IMR-90 (cell line): ENCODE measurements around the gene ERRFI1. TPM values are rescaled to one million over a fixed set of nuclear protein-coding genes. Genes with fewer than 3 reads are reported as not detected.

ENCODE experiments used
- ATAC-seq: fragments of 200-7000 bp; cut with Tn5 transposase; 2 replicates; pipeline ENCODE4 v1.9.1; 2020; ENCODE audit warnings: low read depth, mild to moderate bottlenecking, moderate library complexity
- BruUV-seq: library from RNA; stranded (reverse); fragments of 400-500 nt; replicated peaks from 2 replicates; lab custom pipeline; 2021; lab: Mats Ljungman, UMichigan
- CTCF ChIA-PET: fragments of 300-600 bp; formaldehyde crosslinking; extraction: SDS; loops from one replicate; lab custom pipeline; 2021; ENCODE audit warnings: antibody characterized with exemption; lab: Yijun Ruan, JAX
- POLR2A ChIA-PET: fragments of 300-600 bp; sonication (Branson Sonifier 250); formaldehyde crosslinking; loops from one replicate; lab custom pipeline; 2022; ENCODE audit warnings: antibody characterized with exemption; ENCODE audit not compliant: unreplicated experiment; lab: Charles Lee
- DNase-seq: peaks from one replicate; pipeline ENCODE4 v3.0.0; 2013
- H2AFZ ChIP-seq: replicated peaks from 2 replicates; pipeline ENCODE3; 2013; ENCODE audit warnings: low read length, mild to moderate bottlenecking; ENCODE audit not compliant: poor library complexity
- H2AK5ac ChIP-seq: 2 replicates; pipeline ENCODE4 v1.6.1; 2013; ENCODE audit warnings: low read depth, low read length, inconsistent platforms
- H2AK9ac ChIP-seq: replicated peaks from 2 replicates; pipeline ENCODE3; 2013; ENCODE audit warnings: mild to moderate bottlenecking, low read depth, low read length, moderate library complexity; ENCODE audit not compliant: poor library complexity
- H2BK120ac ChIP-seq: 2 replicates; pipeline ENCODE4 v1.6.1; 2013; ENCODE audit warnings: low read depth, low read length, inconsistent platforms
- H2BK15ac ChIP-seq: 3 replicates; pipeline ENCODE4 v1.6.1; 2013; ENCODE audit warnings: low read depth, low read length, inconsistent platforms
- H2BK20ac ChIP-seq: 2 replicates; pipeline ENCODE4 v1.6.1; 2013; ENCODE audit warnings: low read depth, mild to moderate bottlenecking, inconsistent platforms, low read length, moderate library complexity
- H2BK5ac ChIP-seq: 2 replicates; pipeline ENCODE4 v1.6.1; 2013; ENCODE audit warnings: mild to moderate bottlenecking, low read depth, low read length, inconsistent platforms; ENCODE audit not compliant: poor library complexity, severe bottlenecking
- H3K14ac ChIP-seq: replicated peaks from 2 replicates; pipeline ENCODE4 v1.6.1; 2013; ENCODE audit warnings: low read depth, low read length, inconsistent platforms
- H3K18ac ChIP-seq: 2 replicates; pipeline ENCODE4 v1.6.1; 2013; ENCODE audit warnings: low read depth, low read length, control low read depth
- H3K23ac ChIP-seq: 2 replicates; pipeline ENCODE4 v1.6.1; 2013; ENCODE audit warnings: low read depth, low read length, inconsistent platforms
- H3K27ac ChIP-seq: 2 replicates; pipeline ENCODE4 v1.5.1; 2013; ENCODE audit warnings: mild to moderate bottlenecking, control low read depth, low read length; ENCODE audit not compliant: insufficient read depth
- H3K27me3 ChIP-seq: 2 replicates; pipeline ENCODE4 v1.6.1; 2013; ENCODE audit warnings: low read length; ENCODE audit not compliant: control insufficient read depth, insufficient read depth
- H3K36me3 ChIP-seq: 2 replicates; pipeline ENCODE4 v1.6.1; 2013; ENCODE audit warnings: low read length, mixed read lengths; ENCODE audit not compliant: control insufficient read depth, insufficient read depth
- H3K4ac ChIP-seq: 2 replicates; pipeline ENCODE4 v1.6.1; 2013; ENCODE audit warnings: low read depth, low read length, inconsistent platforms
- H3K4me1 ChIP-seq: 2 replicates; pipeline ENCODE4 v1.6.1; 2013; ENCODE audit warnings: low read length, mixed read lengths; ENCODE audit not compliant: control insufficient read depth, insufficient read depth
- H3K4me2 ChIP-seq: 2 replicates; pipeline ENCODE4 v1.6.1; 2013; ENCODE audit warnings: low read depth, mild to moderate bottlenecking, control low read depth, low read length, moderate library complexity
- H3K4me3 ChIP-seq: 2 replicates; pipeline ENCODE4 v1.5.1; 2013; ENCODE audit warnings: low read depth, mild to moderate bottlenecking, control low read depth, low read length, moderate library complexity; ENCODE audit not compliant: insufficient read depth
- H3K56ac ChIP-seq: 2 replicates; pipeline ENCODE4 v1.6.1; 2013; ENCODE audit warnings: low read length, inconsistent platforms; ENCODE audit not compliant: insufficient read depth; ENCODE audit errors: extremely low read depth
- H3K79me1 ChIP-seq, 2 experiments: 2 replicates each; pipeline ENCODE4 v1.6.1; 2013; ENCODE audit warnings: low read length in 2 of 2, inconsistent platforms in 1 of 2, low read depth in 1 of 2
- H3K9ac ChIP-seq: 2 replicates; pipeline ENCODE4 v1.6.1; 2013; ENCODE audit warnings: low read depth, low read length, control low read depth
- H3K9me1 ChIP-seq: 2 replicates; pipeline ENCODE4 v1.6.1; 2013; ENCODE audit warnings: low read length, inconsistent platforms; ENCODE audit not compliant: insufficient read depth
- H3K9me3 ChIP-seq: 2 replicates; pipeline ENCODE4 v1.6.1; 2013; ENCODE audit warnings: low read length; ENCODE audit not compliant: control insufficient read depth, insufficient read depth
- H4K20me1 ChIP-seq: 2 replicates; pipeline ENCODE4 v1.6.1; 2013; ENCODE audit warnings: low read length, inconsistent platforms; ENCODE audit not compliant: insufficient read depth
- H4K5ac ChIP-seq: 2 replicates; pipeline ENCODE4 v1.6.1; 2013; ENCODE audit warnings: mild to moderate bottlenecking, low read depth, low read length, control low read depth
- H4K8ac ChIP-seq, 2 experiments: 2 replicates each; pipeline ENCODE4 v1.6.1; 2013; ENCODE audit warnings: low read depth in 2 of 2, low read length in 2 of 2, control low read depth in 1 of 2, inconsistent platforms in 1 of 2
- H4K91ac ChIP-seq: 2 replicates; pipeline ENCODE4 v1.6.1; 2013; ENCODE audit warnings: low read depth, low read length, inconsistent platforms; ENCODE audit not compliant: insufficient read depth
- CEBPB ChIP-seq: IDR thresholded peaks from 2 replicates; pipeline ENCODE4 v1.6.1; 2012; ENCODE audit warnings: low read depth, low read length, improper control_type of control experiment
- CHD1 ChIP-seq: IDR thresholded peaks from 2 replicates; pipeline ENCODE4 v1.6.1; 2012; ENCODE audit warnings: low read depth, low read length, improper control_type of control experiment
- CTCF ChIP-seq: conservative IDR thresholded peaks from 2 replicates; pipeline ENCODE4 v1.5.1; 2012; ENCODE audit warnings: mild to moderate bottlenecking, low read depth, low read length, improper control_type of control experiment
- FOS ChIP-seq: fragments of 150-350 bp; IDR thresholded peaks from 2 replicates; pipeline ENCODE4 v1.6.1; 2016; ENCODE audit warnings: low read depth, low read length
- MAZ ChIP-seq: IDR thresholded peaks from 2 replicates; pipeline ENCODE4 v1.6.1; 2012; ENCODE audit warnings: low read depth, mild to moderate bottlenecking, low read length, improper control_type of control experiment, moderate library complexity, borderline replicate concordance
- NFE2L2 ChIP-seq: fragments of 150-350 bp; IDR thresholded peaks from 2 replicates; pipeline ENCODE4 v1.6.1; 2016; ENCODE audit warnings: low read depth, mild to moderate bottlenecking, low read length
- POLR2A ChIP-seq: IDR thresholded peaks from 2 replicates; pipeline ENCODE4 v1.6.1; 2012; ENCODE audit warnings: mild to moderate bottlenecking, low read depth, low read length
- RCOR1 ChIP-seq: IDR thresholded peaks from 2 replicates; pipeline ENCODE4 v1.6.1; 2012; ENCODE audit warnings: mild to moderate bottlenecking, low read length, improper control_type of control experiment; ENCODE audit not compliant: insufficient replicate concordance
- RFX5 ChIP-seq: IDR thresholded peaks from 2 replicates; pipeline ENCODE4 v1.8.0; 2012; ENCODE audit warnings: low read depth, mild to moderate bottlenecking, low read length, moderate library complexity
- SMC3 ChIP-seq: fragments of 150-350 bp; IDR thresholded peaks from 2 replicates; pipeline ENCODE4 v1.6.1; 2016; ENCODE audit warnings: low read depth, mild to moderate bottlenecking, antibody characterized with exemption, low read length, moderate library complexity
- WGBS, 2 experiments: methylation state at CpG; one replicate each; pipeline versions ENCODE4 v1.1.5 to v1.1.7; 2013; ENCODE audit warnings: missing lambda C conversion rate in 2 of 2; ENCODE audit not compliant: insufficient read length in 1 of 2; ENCODE audit errors: extremely low coverage in 2 of 2; 5-methylcytosine and 5-hydroxymethylcytosine counted together
- dilution Hi-C: fragments of 300-500 bp; cut with HindIII; formaldehyde crosslinking; loops from one replicate; pipeline ENCODE4 v1.14.3; 2018; ENCODE audit warnings: low sequenced_read_pairs; ENCODE audit not compliant: unreplicated experiment
- in situ Hi-C: fragments of 300-500 bp; cut with MboI; formaldehyde crosslinking; loops from 3 replicates; pipeline ENCODE4 v1.14.3; 2019; ENCODE audit warnings: low sequenced_read_pairs, inconsistent platforms, mixed read lengths
- intact Hi-C: fragments of 100-400 bp; cut with micrococcal nuclease; formaldehyde crosslinking; loops from 2 replicates; pipeline ENCODE4 v1.10.0; 2022
- polyA plus RNA-seq, 3 experiments: library from polyadenylated mRNA; depleted of rRNA; stranded (reverse); fragments of >200 nt; gene quantifications; 2 replicates each; pipeline ENCODE4 v1.2.3, GENCODE V29; 2012; ENCODE audit warnings: low replicate concordance in 1 of 3
- total RNA-seq: library from RNA; depleted of rRNA; stranded (reverse); fragments of >200 nt; gene quantifications from 2 replicates; pipeline ENCODE4 v1.2.3, GENCODE V29; 2012

Gene ERRFI1
- total and polyA plus RNA-seq, 2 of the 4 experiments (the other 2 are of a cell fraction), result 101 to 145 TPM

- no peak for TF ChIP-seq SMC3
Observed at GRCh38 chr1:8018492-8019228, 7.4 kb downstream of the ERRFI1 start (continued).

- no CpG with 5 or more reads among the region's 5 CpGs for WGBS, 2 experiments
- no peaks in the 10 kb centered on the region for H3K9me3 ChIP-seq
- H3K4ac ChIP-seq, result no peak overlapping the region
- no TSS peak for BruUV-seq
- no peak overlapping the region for H2AK5ac ChIP-seq
- no peak overlapping the region for H4K5ac ChIP-seq
- H4K8ac ChIP-seq, result no peak overlapping the region
- no peak overlapping the region for H3K9ac ChIP-seq
- H3K9me1 ChIP-seq, result peaks cover 9% of the 10 kb centered on the region; the same call in 1 of the 2 replicates
- no peak overlapping the region for H3K23ac ChIP-seq
- H3K4me1 ChIP-seq, result peaks cover 19% of the 10 kb centered on the region
- CTCF ChIA-PET, result interaction anchor here (1.0 to 6.7 kb wide), 4 partner anchors 35 to 297 kb away, joined by 3 to 21 read pairs (median 6); no protein-coding TSS in a partner anchor
- no peak overlapping the region for H3K14ac ChIP-seq
- peak overlapping the region; percentile 40 for H2BK5ac ChIP-seq
- no peak overlapping the region for H2BK15ac ChIP-seq
- intact Hi-C loops (no loop called here), dilution Hi-C loops (loop anchor here (25.0 kb wide), 1 partner anchor 295 kb away; the partner anchor contains the start of gene SLC45A1), in situ Hi-C loops (loop anchor here (5.0 kb wide), 2 partner anchors 40 to 295 kb away; no protein-coding TSS in a partner anchor)
- no peak overlapping the region for H3K18ac ChIP-seq
- H3K36me3 ChIP-seq, result peaks cover 25% of the 10 kb centered on the region
- no peak overlapping the region for H2BK20ac ChIP-seq
- H3K4me3 ChIP-seq, result no peak overlapping the region
- H4K91ac ChIP-seq, result no peak overlapping the region
- H3K27ac ChIP-seq, result no peak overlapping the region
- H3K56ac ChIP-seq, result no peak overlapping the region
- no peak for DNase-seq
- no peak overlapping the region for H2BK120ac ChIP-seq
- no peak for ATAC-seq
- POLR2A ChIA-PET, result interaction anchor here (0.5 kb wide), 1 partner anchor 55 kb away, joined by 5 read pairs; no protein-coding TSS in a partner anchor
- no peak overlapping the region for H2AFZ ChIP-seq
- no peaks in the 10 kb centered on the region for H3K27me3 ChIP-seq
- TF ChIP-seq NFE2L2, result no peak
- TF ChIP-seq MAZ, result no peak
- TF ChIP-seq CTCF, result no peak
- no peak for TF ChIP-seq RFX5
- TF ChIP-seq CEBPB, result peak; percentile 75
- peak; percentile 84 for TF ChIP-seq POLR2A
- no peak for TF ChIP-seq CHD1
- no peak for TF ChIP-seq FOS
- TF ChIP-seq RCOR1, result no peak
- no peak overlapping the region for H2AK9ac ChIP-seq
- H3K79me1 ChIP-seq, result peaks cover 23 to 82% of the 10 kb centered on the region in 2 experiments; a peak in 3 of 4 replicates
- H4K20me1 ChIP-seq, result peaks cover 94% of the 10 kb centered on the region
- H3K4me2 ChIP-seq, result peak overlapping the region; percentile 2; the same call in 1 of the 2 replicates
Observed at GRCh38 chr1:8017495-8018197, 8.5 kb downstream of the ERRFI1 start.
